Measurements from ENCODE around the gene POLR2J. TPM values are rescaled to one million over a fixed set of nuclear protein-coding genes. Genes with fewer than 3 reads are reported as not detected.
"Not testable (repeated sequence)": the region's sequence is repeated elsewhere in the genome, so short reads cannot be mapped to it uniquely, and the experiment has no call there.

POLR2J gene
- polyA plus RNA-seq, 1 donor (not counting 4 experiments of a cell fraction or from before 2014, with no cell fraction given), result 65.0 TPM

- dilution Hi-C loops (cut with MboI; ENCODE audit: extremely low pct_ligation_motif_present, low sequenced_read_pairs), result no loop called here
- peaks cover 7% of the 10 kb centered on the region for H3K4me1 ChIP-seq (ENCODE audit: control insufficient read depth, extremely low read depth, insufficient read depth, low read length)
- H3K4me3 ChIP-seq (ENCODE audit: control insufficient read depth in 2 of 3, extremely low read depth in 1 of 3, insufficient read depth in 2 of 3, low read depth in 1 of 3, low read length in 3 of 3), result no peak overlapping the region
- H3K79me2 ChIP-seq (ENCODE audit: control insufficient read depth, insufficient read depth, low read length), result no peaks in the 10 kb centered on the region
- H3K9me3 ChIP-seq (ENCODE audit: control insufficient read depth, low read depth, low read length), result no peaks in the 10 kb centered on the region
- FAIRE-seq (no peak), DNase-seq (ENCODE audit: low read depth, low spot score) (no peak)
- H3K27me3 ChIP-seq (ENCODE audit: control insufficient read depth, extremely low read depth, insufficient read depth, low read length), result no peaks in the 10 kb centered on the region
- H3K27ac ChIP-seq (ENCODE audit: control insufficient read depth, insufficient read depth, low read length), result no peak overlapping the region
- H3K9ac ChIP-seq (ENCODE audit: control insufficient read depth, extremely low read depth, insufficient read depth, low read length), result no peak overlapping the region
- no peaks in the 10 kb centered on the region for H3K9me1 ChIP-seq (ENCODE audit: control insufficient read depth, extremely low read depth, insufficient read depth, low read length)
- H3K36me3 ChIP-seq (ENCODE audit: control insufficient read depth in 2 of 2, extremely low read depth in 1 of 2, insufficient read depth in 2 of 2, low read length in 2 of 2), result peaks cover 4 to 14% of the 10 kb centered on the region in 2 experiments
- no peak overlapping the region for H2AFZ ChIP-seq (ENCODE audit: control insufficient read depth, low read length)
- H4K20me1 ChIP-seq (ENCODE audit: control insufficient read depth, extremely low read depth, insufficient read depth, low read length), result no peaks in the 10 kb centered on the region
- no peak overlapping the region for H3K4me2 ChIP-seq (ENCODE audit: control insufficient read depth, extremely low read depth, insufficient read depth, low read depth, low read length)
- TF ChIP-seq CTCF (optimal IDR thresholded peaks at IDR 0.05 in 1 of 3, IDR thresholded peaks at IDR 0.05 in 1 of 3, conservative IDR thresholded peaks at IDR 0.05 in 1 of 3; ENCODE audit: extremely low read depth in 1 of 3, insufficient read depth in 2 of 3, low read length in 3 of 3), result no peak
- TF ChIP-seq EZH2 (IDR thresholded peaks at IDR 0.05; ENCODE audit: low read length), result no peak
Measured at GRCh38 chr7:102456327-102456726, 22.4 kb downstream of the POLR2J start.

- FAIRE-seq (no peak), DNase-seq (ENCODE audit: low read depth, low spot score) (no peak)
- no peaks in the 10 kb centered on the region for H3K9me1 ChIP-seq (ENCODE audit: control insufficient read depth, extremely low read depth, insufficient read depth, low read length)
- no peaks in the 10 kb centered on the region for H3K9me3 ChIP-seq (ENCODE audit: control insufficient read depth, low read depth, low read length)
- no peak overlapping the region for H3K9ac ChIP-seq (ENCODE audit: control insufficient read depth, extremely low read depth, insufficient read depth, low read length)
- H3K36me3 ChIP-seq (ENCODE audit: control insufficient read depth in 2 of 2, extremely low read depth in 1 of 2, insufficient read depth in 2 of 2, low read length in 2 of 2), result peaks cover 4 to 14% of the 10 kb centered on the region in 2 experiments
- H3K27me3 ChIP-seq (ENCODE audit: control insufficient read depth, extremely low read depth, insufficient read depth, low read length), result no peaks in the 10 kb centered on the region
- H3K4me1 ChIP-seq (ENCODE audit: control insufficient read depth, extremely low read depth, insufficient read depth, low read length), result peaks cover 10% of the 10 kb centered on the region
- no peaks in the 10 kb centered on the region for H4K20me1 ChIP-seq (ENCODE audit: control insufficient read depth, extremely low read depth, insufficient read depth, low read length)
- H2AFZ ChIP-seq (ENCODE audit: control insufficient read depth, low read length), result no peak overlapping the region
- TF ChIP-seq CTCF (optimal IDR thresholded peaks at IDR 0.05 in 1 of 3, IDR thresholded peaks at IDR 0.05 in 1 of 3, conservative IDR thresholded peaks at IDR 0.05 in 1 of 3; ENCODE audit: extremely low read depth in 1 of 3, insufficient read depth in 2 of 3, low read length in 3 of 3) (no peak), EZH2 (IDR thresholded peaks at IDR 0.05; ENCODE audit: low read length) (no peak)
- dilution Hi-C loops (cut with MboI; ENCODE audit: extremely low pct_ligation_motif_present, low sequenced_read_pairs), result no loop called here
- H3K4me3 ChIP-seq (ENCODE audit: control insufficient read depth in 2 of 3, extremely low read depth in 1 of 3, insufficient read depth in 2 of 3, low read depth in 1 of 3, low read length in 3 of 3), result no peak overlapping the region
- H3K4me2 ChIP-seq (ENCODE audit: control insufficient read depth, extremely low read depth, insufficient read depth, low read depth, low read length), result no peak overlapping the region
- H3K27ac ChIP-seq (ENCODE audit: control insufficient read depth, insufficient read depth, low read length), result no peak overlapping the region
- H3K79me2 ChIP-seq (ENCODE audit: control insufficient read depth, insufficient read depth, low read length), result no peaks in the 10 kb centered on the region
Measured at GRCh38 chr7:102455596-102455995, 23.1 kb downstream of the POLR2J start.

GRCh38 chr7:102454932-102455331 is 23.8 kb downstream of the POLR2J start:
- H3K9me3 ChIP-seq (ENCODE audit: control insufficient read depth, low read depth, low read length); H3K27ac ChIP-seq (ENCODE audit: control insufficient read depth, insufficient read depth, low read length); H3K4me2 ChIP-seq (ENCODE audit: control insufficient read depth, extremely low read depth, insufficient read depth, low read depth, low read length); FAIRE-seq; H3K79me2 ChIP-seq (ENCODE audit: control insufficient read depth, insufficient read depth, low read length); H4K20me1 ChIP-seq (ENCODE audit: control insufficient read depth, extremely low read depth, insufficient read depth, low read length); H3K27me3 ChIP-seq (ENCODE audit: control insufficient read depth, extremely low read depth, insufficient read depth, low read length); H3K9ac ChIP-seq (ENCODE audit: control insufficient read depth, extremely low read depth, insufficient read depth, low read length); H2AFZ ChIP-seq (ENCODE audit: control insufficient read depth, low read length); dilution Hi-C loops (cut with MboI; ENCODE audit: extremely low pct_ligation_motif_present, low sequenced_read_pairs); H3K4me3 ChIP-seq (ENCODE audit: control insufficient read depth in 2 of 3, extremely low read depth in 1 of 3, insufficient read depth in 2 of 3, low read depth in 1 of 3, low read length in 3 of 3); H3K9me1 ChIP-seq (ENCODE audit: control insufficient read depth, extremely low read depth, insufficient read depth, low read length); DNase-seq (ENCODE audit: low read depth, low spot score): not testable (repeated sequence)
- peaks cover 10% of the 10 kb centered on the region for H3K4me1 ChIP-seq (ENCODE audit: control insufficient read depth, extremely low read depth, insufficient read depth, low read length)
- peaks cover 4 to 13% of the 10 kb centered on the region in 2 experiments for H3K36me3 ChIP-seq (ENCODE audit: control insufficient read depth in 2 of 2, extremely low read depth in 1 of 2, insufficient read depth in 2 of 2, low read length in 2 of 2)
